Raji (cell line): ENCODE measurements around the gene TOPORS.
A peak's percentile ranks its signal among the peaks of the same experiment; 100 is the strongest.

Experiments
- POLR2A ChIP-seq: IDR thresholded peaks from 2 replicates; pipeline ENCODE4 v1.6.1; 2011; ENCODE audit warnings: low read depth, low read length, control low read depth; ENCODE audit not compliant: insufficient read depth

The TOPORS gene

DNA sequence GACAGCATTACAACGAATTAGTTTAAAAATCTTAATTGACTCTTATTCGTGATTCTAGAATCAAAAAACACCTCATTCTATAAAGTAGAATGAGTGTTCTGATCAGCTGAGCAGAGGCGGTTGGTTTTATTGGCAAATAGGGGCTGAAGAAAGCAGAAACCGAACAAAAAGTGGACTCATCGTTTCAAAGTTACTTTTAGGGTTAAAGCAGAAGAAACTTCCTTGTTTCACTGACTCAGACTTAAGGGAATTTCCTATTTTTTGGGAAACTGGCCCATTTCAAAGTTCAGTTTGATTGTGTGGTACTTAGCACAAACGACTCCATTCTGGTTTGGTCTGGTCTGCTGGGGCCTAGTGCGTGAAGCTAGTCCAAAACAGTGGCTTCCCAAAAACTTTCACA is 21.4 kb upstream of the TOPORS start:
- TF ChIP-seq POLR2A: no peak

DNA sequence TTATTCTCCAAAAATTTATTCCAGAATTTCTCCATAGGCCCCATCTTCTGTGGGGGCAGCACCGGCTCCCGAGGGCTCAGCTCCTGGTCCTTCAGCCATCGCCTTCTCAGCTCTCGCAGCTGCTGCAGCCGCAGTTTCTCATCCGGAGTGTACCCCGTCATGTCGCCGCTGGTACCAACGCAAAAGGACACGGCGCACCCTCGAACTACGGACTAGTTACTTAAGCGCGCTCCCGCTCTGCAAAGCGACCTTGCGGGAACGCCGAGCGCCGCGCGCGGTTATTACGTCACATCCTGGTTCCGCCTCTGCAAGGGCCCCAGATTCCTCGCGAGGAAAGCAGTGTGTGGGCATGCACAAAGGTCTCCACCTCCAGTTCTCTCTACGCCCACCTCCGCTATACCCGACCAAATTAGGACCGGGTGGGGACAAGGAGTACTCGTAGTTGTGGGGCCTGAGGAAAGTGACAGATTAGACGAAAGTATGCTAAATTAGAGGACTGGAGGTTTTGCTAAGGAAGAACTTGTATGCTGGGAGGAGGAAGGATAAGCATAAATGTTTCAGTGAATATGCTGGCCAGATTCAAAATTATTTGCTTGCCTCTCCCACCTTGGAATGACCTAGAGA is 20.6 kb upstream of the TOPORS start, which contains the start of gene NDUFB6:
Gene NDUFB6 (minus strand): TSS at position 260 of the 624 bp plus-strand sequence. CDS start 99 bp downstream, at position 161.
- TF ChIP-seq POLR2A: peak; percentile 89

DNA sequence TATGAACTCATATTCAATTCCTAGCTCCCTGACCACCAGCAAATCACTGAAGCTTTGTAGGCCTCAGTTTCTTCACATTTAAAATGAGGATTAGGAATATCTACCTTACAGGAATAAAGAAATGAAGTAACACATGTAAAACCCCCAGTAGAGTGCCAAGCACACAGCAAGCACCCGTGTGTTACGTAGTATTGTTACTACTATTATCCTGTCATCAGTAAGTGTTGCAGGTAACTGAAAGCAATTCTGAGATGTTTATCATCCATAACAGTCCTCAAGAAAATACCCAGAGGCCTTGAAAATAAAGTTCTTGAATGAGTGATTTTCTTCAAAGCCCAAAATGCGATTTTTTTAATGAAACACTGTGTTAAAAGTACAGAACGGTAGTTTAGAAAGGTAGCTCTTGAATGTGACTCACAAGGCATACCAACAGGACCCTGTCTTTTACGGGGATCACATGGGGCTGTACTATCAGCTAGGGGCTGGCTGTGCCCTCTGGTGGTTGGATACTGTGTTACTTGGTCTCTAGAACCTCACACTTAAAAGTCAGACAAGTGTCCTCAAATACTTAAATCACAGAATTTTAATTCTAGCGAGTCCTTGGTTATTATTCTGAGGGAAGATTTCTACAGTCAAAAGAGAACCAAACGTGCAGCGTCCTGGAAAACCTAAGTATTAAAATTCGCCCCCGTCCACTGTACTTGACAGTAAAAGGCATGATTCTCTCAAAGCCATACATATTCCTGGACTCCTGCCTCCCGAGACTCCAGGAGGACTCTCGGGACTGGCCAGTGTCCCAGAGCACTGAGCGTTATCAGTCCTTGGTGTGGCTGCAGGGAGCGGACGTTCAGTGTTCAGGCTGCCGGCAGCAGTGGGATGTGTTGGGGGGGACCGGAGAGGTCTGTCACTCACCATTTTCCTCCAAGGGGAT is 19.8 kb upstream of the TOPORS start:
- TF ChIP-seq POLR2A: no peak

DNA sequence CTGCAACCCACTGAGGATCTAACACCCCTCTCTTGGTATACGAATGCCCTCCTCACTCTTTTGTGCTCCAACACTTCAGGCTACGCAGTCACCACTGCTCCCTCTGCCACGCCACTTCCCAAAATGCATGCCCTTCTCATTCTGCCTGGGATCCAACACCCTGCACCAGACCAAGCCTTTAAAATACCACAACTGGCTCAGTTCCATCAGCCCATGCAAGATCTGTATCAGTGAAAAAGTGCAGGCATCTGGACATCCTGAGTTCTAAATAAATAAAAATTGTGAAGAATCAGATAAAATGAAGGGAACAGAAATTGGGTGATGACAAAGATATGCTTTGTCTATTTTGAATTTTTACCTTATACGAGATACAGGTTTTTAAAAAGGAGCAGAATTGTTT is 17.9 kb upstream of the TOPORS start:
- TF ChIP-seq POLR2A: no peak

DNA sequence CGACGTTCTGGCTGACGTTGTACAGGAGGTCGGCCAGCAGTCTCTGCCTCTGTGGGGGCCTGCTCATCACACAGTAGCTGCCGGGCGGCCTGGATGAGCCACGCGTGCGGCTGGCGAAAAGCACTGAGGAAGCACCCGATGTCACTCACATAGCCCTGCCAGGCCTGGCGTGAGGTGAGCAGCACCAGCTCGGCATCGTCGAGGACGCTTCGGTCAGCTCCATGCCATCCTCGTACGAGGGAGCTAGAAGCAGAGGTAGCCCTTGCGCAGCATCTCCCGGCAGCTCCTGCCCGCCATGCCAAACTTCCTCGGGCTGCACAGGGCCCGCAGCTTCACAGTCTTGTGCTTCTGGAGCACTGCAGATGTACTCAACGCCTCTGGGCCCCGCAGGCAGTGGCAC is 14.4 kb upstream of the TOPORS start:
- TF ChIP-seq POLR2A: no peak

DNA sequence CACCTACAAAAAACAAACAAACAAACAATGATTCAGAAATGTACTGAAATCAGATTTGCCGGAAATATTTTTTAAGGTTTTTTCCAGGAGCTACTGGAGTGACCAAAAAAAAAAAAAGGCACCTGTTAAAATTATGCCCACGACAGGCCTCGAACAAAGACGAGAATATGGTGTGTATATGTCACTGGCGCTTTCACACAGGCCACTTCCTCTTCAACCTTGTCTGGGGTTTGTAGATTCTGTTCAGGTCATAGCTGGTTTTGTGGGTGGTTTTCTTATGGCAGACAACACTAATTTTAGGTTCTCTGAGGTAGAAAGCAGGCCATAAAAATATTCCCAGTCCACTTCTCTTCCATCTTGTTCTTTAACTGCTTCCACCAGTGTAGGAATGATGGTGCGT is 13.6 kb upstream of the TOPORS start:
- TF ChIP-seq POLR2A: no peak

DNA sequence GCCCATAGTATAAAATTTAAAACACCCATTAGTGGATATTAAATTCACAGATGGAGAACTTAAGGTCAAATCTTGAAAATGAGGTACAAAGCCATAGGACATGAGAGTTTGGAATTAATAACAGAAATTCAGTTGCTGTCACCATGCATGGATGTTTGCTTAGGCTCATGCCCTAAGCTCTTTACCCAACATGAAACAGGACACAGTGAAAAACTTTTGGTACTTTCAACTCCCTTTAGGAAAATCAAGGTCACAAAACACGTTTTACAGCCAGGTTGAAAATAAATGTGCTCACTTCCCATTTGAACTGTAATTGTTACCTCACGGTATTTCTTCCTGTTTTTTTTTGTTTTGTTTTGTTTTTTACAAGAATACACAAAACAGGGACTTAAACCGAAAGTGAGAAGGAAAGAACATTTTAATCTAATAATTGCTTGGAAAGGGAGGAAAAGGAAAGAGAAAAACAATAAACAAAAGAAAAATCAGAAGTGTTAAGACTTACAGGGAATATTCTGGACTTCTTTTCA is 6.1 kb upstream of the TOPORS start:
- no peak for TF ChIP-seq POLR2A

DNA sequence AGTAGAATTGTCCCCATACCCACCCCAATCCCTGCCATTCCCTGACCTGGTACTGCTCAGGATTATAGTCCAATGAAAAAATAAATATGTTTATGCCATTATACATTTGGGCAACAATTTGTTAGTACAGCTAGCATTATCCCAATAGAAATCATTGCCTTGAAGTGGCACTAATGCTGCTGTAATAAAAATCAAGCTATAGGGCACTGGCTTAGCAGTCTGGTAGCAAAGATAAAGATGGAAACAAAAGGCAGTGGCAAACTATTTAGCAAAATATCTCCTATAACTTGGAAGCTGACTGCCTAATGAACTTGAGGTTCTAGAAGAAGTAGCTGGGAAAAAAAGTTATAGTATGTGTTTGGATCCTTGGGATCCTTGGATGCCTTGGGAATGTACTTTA is 2.2 kb upstream of the TOPORS start:
- no peak for TF ChIP-seq POLR2A

DNA sequence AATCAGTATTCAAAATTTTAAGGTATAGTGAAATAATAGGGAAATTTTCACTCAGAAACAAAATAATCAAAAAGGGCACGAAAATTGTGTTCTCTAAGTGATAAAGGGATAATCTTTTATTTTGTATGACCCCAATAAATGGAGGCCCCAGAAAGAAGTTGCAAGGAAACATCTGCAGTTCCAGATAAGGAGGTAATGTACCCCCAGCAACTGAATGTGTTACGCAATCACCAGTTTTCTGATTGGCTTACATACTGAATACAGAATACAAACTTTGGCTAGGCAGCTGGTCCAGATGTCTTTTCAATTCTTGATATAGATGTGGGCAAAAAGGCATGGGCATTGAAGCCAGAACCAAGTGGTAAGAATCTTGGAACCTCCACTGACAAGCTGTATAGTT is 1.7 kb upstream of the TOPORS start:
- no peak for TF ChIP-seq POLR2A

DNA sequence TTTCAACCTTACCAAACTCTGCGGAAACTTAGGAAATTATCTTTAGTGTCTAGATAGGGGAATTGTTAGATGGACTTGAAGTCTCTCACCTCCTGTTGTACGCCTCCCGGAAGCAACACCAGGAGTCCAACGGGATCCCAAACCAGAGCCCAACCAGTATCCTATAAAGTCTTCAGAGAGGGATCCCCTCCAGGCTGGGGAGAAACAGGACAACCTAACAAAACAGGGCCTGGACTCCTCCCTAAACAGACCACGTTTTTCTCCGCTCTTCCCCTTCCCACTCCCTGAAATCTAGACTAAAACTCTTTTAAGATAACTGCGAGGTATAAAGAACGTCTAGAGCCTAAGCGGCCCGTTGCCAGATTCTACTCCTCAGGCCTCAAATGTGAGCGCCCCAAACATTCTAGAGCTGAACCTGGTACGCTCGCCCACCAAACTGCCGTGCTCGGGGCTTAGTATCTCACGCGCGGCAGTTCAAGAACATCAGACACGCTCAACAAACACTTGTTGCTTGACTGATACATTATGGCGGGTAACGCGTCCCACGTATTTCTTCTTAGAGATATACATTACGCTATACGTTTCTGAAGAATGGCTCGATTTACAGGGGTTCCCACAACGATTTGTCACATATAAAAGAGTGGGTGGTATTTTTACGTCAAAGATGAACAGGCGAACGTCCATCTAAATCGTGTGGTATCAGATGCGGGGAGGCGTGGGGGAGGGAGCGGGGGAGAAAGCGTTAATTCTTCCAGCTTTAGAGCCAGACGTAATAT is 922 bp downstream of the TOPORS start:
- TF ChIP-seq POLR2A: no peak

DNA sequence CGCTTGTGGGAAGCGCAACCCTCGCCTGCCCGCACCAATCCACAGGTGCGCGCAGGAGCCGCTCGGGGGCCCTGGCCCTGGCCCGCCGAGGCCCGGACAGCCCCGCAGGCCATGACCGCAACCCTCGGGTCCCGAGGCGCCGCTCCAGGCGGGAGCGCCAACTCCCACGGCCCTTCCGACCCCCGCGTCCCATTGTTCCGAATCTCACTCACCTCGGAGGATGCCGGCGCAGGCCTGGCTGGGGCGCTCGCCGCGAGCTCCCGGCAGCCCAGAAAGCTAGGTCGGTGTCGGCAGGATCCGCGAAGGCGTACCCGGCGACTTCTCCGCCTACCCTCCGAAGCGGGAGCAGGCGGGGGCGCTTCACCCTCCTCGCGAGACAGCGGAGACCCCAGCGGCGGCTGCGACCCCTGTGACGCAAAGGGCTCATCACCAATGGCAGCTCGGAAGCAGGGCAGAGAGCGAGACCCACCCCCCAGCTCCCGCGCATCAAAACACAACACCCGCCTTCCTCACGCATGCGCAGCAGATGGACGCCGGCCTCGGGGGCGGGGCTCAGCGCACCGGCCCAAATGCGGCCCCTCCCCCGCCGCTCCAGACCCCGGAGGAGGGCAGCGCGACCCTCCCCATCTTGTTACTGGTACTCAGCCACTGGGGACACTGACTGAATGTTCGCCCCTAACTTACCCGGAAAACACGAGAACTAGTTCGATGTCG is 1.7 kb downstream of the TOPORS start:
- peak; percentile 60 for TF ChIP-seq POLR2A

DNA sequence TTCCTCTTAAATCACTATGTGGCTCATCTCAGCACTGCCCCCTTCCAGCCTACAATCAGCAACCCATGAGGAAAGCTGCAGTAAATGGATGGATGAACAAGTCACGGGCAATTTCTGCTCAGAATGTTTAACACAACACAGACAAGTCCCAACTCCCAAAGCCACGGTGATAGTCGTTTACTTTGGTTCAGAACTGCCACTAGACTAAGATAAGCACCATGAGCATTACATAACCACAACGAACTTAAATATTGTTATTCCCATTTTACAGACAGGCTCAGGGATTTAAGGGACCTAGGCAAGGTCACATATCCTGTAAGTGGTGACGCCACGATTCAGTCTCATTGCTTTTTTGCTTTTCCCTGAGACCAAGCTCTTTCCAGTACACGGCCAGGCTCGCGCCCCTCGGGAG is 2.2 kb downstream of the TOPORS start:
- no peak for TF ChIP-seq POLR2A

DNA sequence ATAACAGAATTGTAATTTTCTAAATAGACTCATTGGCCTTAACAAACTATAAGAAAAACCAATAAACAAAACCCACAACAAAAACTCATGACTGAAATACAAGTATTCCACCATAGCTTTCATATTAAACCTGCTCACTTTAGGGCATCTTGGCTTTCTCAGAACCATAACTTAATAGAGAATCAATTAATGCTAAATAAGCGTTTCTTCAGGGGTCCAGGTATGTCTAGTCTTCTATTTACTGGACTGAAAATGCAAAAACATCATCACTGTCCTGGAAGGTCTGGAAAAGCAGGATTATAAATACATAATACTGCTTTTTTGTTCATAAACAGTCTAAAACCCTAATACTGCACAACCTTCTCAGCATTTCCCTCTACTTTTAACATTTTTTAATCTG is 6.5 kb downstream of the TOPORS start:
- TF ChIP-seq POLR2A: no peak

DNA sequence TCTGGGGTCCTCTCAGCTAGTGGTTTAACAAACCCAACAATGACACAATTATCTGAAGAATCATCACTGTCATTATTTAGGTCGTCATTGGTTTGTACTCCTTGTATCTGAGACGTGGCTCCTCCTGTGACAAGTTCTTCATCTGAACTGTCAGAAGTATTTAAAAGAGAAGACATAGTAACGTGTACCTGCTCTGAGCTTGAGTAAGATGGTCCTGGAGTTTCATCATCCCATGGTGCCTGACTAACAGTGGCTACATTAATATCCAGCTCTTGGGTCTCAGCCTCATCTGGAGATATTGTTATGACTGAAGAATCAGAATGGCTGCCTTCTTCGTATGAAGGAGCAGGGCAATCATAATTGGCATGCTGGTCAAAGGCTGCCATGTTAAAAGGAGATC is 9.3 kb downstream of the TOPORS start:
- no peak for TF ChIP-seq POLR2A

DNA sequence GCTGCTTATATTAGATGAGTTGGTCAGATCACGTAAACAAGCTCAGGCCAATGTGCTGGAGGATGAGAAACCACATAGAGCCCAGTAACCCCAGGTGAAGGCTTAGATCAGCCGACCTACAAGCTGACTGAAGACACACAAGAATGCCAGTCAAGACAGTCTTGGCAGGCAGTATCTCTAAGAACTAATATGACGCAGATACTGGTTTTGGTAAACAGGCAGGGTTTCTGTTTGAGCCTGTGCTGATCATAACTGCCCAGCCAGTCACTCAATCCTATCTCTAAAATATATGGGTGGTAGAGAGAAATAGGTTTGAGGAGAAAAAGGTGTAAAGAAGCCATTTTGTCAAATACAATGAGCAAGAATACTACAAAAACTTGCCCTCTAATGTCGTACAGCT is 18.6 kb downstream of the TOPORS start:
- no peak for TF ChIP-seq POLR2A
